Trophoblast cell (in vitro differentiated cells and primary cell): ENCODE results near the gene CRADD.

Source experiments
- DNase-seq, 2 donors: peaks; one replicate each; pipeline ENCODE4 v3.0.0-alpha.2; 2016
- H2AFZ ChIP-seq: 2 replicates; pipeline ENCODE4 v1.6.1; 2013; ENCODE audit warnings: low read length, moderate library complexity, mild to moderate bottlenecking; ENCODE audit not compliant: insufficient read depth, poor library complexity
- H2AK5ac ChIP-seq: 2 replicates; pipeline ENCODE4 v1.6.1; 2013; ENCODE audit warnings: mild to moderate bottlenecking, low read length
- H2BK120ac ChIP-seq: 2 replicates; pipeline ENCODE4 v1.6.1; 2013; ENCODE audit warnings: low read length, mild to moderate bottlenecking, moderate library complexity; ENCODE audit not compliant: insufficient read depth, poor library complexity
- H2BK12ac ChIP-seq: 2 replicates; pipeline ENCODE4 v1.6.1; 2013; ENCODE audit warnings: mild to moderate bottlenecking, low read length, moderate library complexity
- H2BK5ac ChIP-seq: 2 replicates; pipeline ENCODE4 v1.6.1; 2013; ENCODE audit warnings: low read length, low read depth, moderate library complexity, mild to moderate bottlenecking; ENCODE audit not compliant: poor library complexity
- H3K14ac ChIP-seq: 2 replicates; pipeline ENCODE4 v1.6.1; 2013; ENCODE audit warnings: mild to moderate bottlenecking, low read length
- H3K18ac ChIP-seq: 2 replicates; pipeline ENCODE4 v1.6.1; 2013; ENCODE audit warnings: mild to moderate bottlenecking, low read length
- H3K23ac ChIP-seq: 2 replicates; pipeline ENCODE4 v1.6.1; 2013; ENCODE audit warnings: low read length
- H3K27ac ChIP-seq: 2 replicates; pipeline ENCODE4 v1.5.1; 2013; ENCODE audit warnings: low read depth, mild to moderate bottlenecking, inconsistent platforms, low read length, moderate library complexity
- H3K27me3 ChIP-seq: 2 replicates; pipeline ENCODE4 v1.6.1; 2013; ENCODE audit warnings: inconsistent platforms, mild to moderate bottlenecking, low read length, moderate library complexity; ENCODE audit not compliant: insufficient read depth
- H3K36me3 ChIP-seq, 2 experiments: 1 replicate in 1 of 2; 2 replicates in 1 of 2; pipeline ENCODE4 v1.6.1; 2013; ENCODE audit warnings: low read length in 2 of 2, mild to moderate bottlenecking in 2 of 2, moderate library complexity in 1 of 2; ENCODE audit not compliant: insufficient read depth in 2 of 2, control insufficient read depth in 1 of 2
- H3K4ac ChIP-seq: 2 replicates; pipeline ENCODE4 v1.6.1; 2013; ENCODE audit warnings: low read depth, mild to moderate bottlenecking, low read length, moderate library complexity
- H3K4me1 ChIP-seq, 2 experiments: 1 replicate in 1 of 2; 2 replicates in 1 of 2; pipeline ENCODE4 v1.6.1; 2013; ENCODE audit warnings: low read length in 2 of 2, mild to moderate bottlenecking in 2 of 2, moderate library complexity in 1 of 2; ENCODE audit not compliant: insufficient read depth in 2 of 2, control insufficient read depth in 1 of 2
- H3K4me2 ChIP-seq: 2 replicates; pipeline ENCODE4 v1.6.1; 2013; ENCODE audit warnings: inconsistent platforms, mild to moderate bottlenecking, low read length, moderate library complexity
- H3K4me3 ChIP-seq: 2 replicates; pipeline ENCODE4 v1.5.1; 2013; ENCODE audit warnings: mild to moderate bottlenecking, low read depth, low read length, inconsistent platforms
- H3K79me1 ChIP-seq: one replicate; pipeline ENCODE4 v1.6.1; 2013; ENCODE audit warnings: low read length
- H3K79me2 ChIP-seq: 2 replicates; pipeline ENCODE4 v1.6.1; 2013; ENCODE audit warnings: low read length, mild to moderate bottlenecking; ENCODE audit not compliant: control insufficient read depth, insufficient read depth, poor library complexity
- H3K9ac ChIP-seq: 2 replicates; pipeline ENCODE4 v1.6.1; 2013; ENCODE audit warnings: mild to moderate bottlenecking, low read length
- H3K9me3 ChIP-seq: 2 replicates; pipeline ENCODE4 v1.6.1; 2013; ENCODE audit warnings: low read depth, mild to moderate bottlenecking, control low read depth, inconsistent platforms, low read length; ENCODE audit not compliant: insufficient read depth
- H4K12ac ChIP-seq: 2 replicates; pipeline ENCODE4 v1.6.1; 2013; ENCODE audit warnings: low read depth, mild to moderate bottlenecking, low read length, moderate library complexity
- H4K8ac ChIP-seq: 2 replicates; pipeline ENCODE4 v1.6.1; 2013; ENCODE audit warnings: low read depth, mild to moderate bottlenecking, low read length, moderate library complexity
- H4K91ac ChIP-seq: one replicate; pipeline ENCODE4 v1.6.1; 2013; ENCODE audit warnings: low read depth, mild to moderate bottlenecking, low read length, moderate library complexity
- WGBS: extraction: QIAGEN DNeasy Blood & Tissue Kit; methylation state at CpG from one replicate; pipeline ENCODE4 v1.1.7; 2013; ENCODE audit warnings: missing lambda C conversion rate; ENCODE audit not compliant: insufficient read length, insufficient coverage; ENCODE audit errors: extremely low coverage; 5-methylcytosine and 5-hydroxymethylcytosine counted together

Gene CRADD

GRCh38 chr12:93855261-93855660, 178.1 kb downstream of the CRADD start:
- H4K91ac ChIP-seq = no peak overlapping the region
- H3K4me2 ChIP-seq = no peak overlapping the region
- H3K23ac ChIP-seq = no peak overlapping the region
- DNase-seq = no peak
- no peak overlapping the region for H2BK12ac ChIP-seq
- no peak overlapping the region for H2BK5ac ChIP-seq
- no peak overlapping the region for H3K27ac ChIP-seq
- no peak overlapping the region for H2AK5ac ChIP-seq
- no peak overlapping the region for H3K4me3 ChIP-seq
- no CpG with 5 or more reads among the region's 4 CpGs for WGBS
- H2AFZ ChIP-seq = no peak overlapping the region
- H3K9ac ChIP-seq = no peak overlapping the region
- H3K4me1 ChIP-seq = peaks cover 0 to 2% of the 10 kb centered on the region in 2 experiments
- no peak overlapping the region for H3K14ac ChIP-seq
- H3K79me2 ChIP-seq = no peaks in the 10 kb centered on the region
- H3K4ac ChIP-seq = no peak overlapping the region
- no peaks in the 10 kb centered on the region for H3K27me3 ChIP-seq
- no peak overlapping the region for H3K18ac ChIP-seq
- H4K8ac ChIP-seq = no peak overlapping the region
- no peaks in the 10 kb centered on the region for H3K9me3 ChIP-seq
- no peaks in the 10 kb centered on the region for H3K36me3 ChIP-seq
- H4K12ac ChIP-seq = no peak overlapping the region
- no peak overlapping the region for H2BK120ac ChIP-seq
- no peaks in the 10 kb centered on the region for H3K79me1 ChIP-seq

- Histone ChIP-seq H3K79me2 (no peaks in the 10 kb centered on the region), H4K91ac (no peak overlapping the region), H4K8ac (no peak overlapping the region), H2AK5ac (no peak overlapping the region), H3K14ac (no peak overlapping the region), H3K27me3 (no peaks in the 10 kb centered on the region), H3K4ac (no peak overlapping the region), H3K9me3 (no peaks in the 10 kb centered on the region), H2BK12ac (no peak overlapping the region), H4K12ac (no peak overlapping the region), H3K4me1 (peaks cover 0 to 2% of the 10 kb centered on the region in 2 experiments), H3K18ac (no peak overlapping the region), H3K27ac (no peak overlapping the region), H3K79me1 (no peaks in the 10 kb centered on the region), H2BK5ac (no peak overlapping the region), H3K23ac (no peak overlapping the region), H3K4me2 (no peak overlapping the region), H2BK120ac (no peak overlapping the region), H3K4me3 (no peak overlapping the region), H3K36me3 (no peaks in the 10 kb centered on the region), H2AFZ (no peak overlapping the region), H3K9ac (no peak overlapping the region)
- no peak for DNase-seq
Observed at GRCh38 chr12:93856611-93857010, 179.4 kb downstream of the CRADD start.

- Histone ChIP-seq H3K4me2 (no peak overlapping the region), H3K4me3 (no peak overlapping the region)
- WGBS = no CpG with 5 or more reads among the region's 5 CpGs
Observed at GRCh38 chr12:93857279-93857938, 180.2 kb downstream of the CRADD start.

GRCh38 chr12:93857991-93858447, 180.8 kb downstream of the CRADD start:
- no peak overlapping the region for H3K4ac ChIP-seq

More at GRCh38 chr12:93857279-93857938, 180.2 kb downstream of the CRADD start:
- H3K9me3 ChIP-seq = no peaks in the 10 kb centered on the region
- H3K27me3 ChIP-seq = no peaks in the 10 kb centered on the region
- H3K18ac ChIP-seq = no peak overlapping the region
- no peak overlapping the region for H4K91ac ChIP-seq
- no peak overlapping the region for H4K8ac ChIP-seq
- H2BK12ac ChIP-seq = no peak overlapping the region
- no peaks in the 10 kb centered on the region for H3K79me2 ChIP-seq
- H3K79me1 ChIP-seq = no peaks in the 10 kb centered on the region
- H3K23ac ChIP-seq = no peak overlapping the region
- H2AK5ac ChIP-seq = no peak overlapping the region
- no peak overlapping the region for H2AFZ ChIP-seq
- no peak overlapping the region for H3K27ac ChIP-seq
- H2BK120ac ChIP-seq = no peak overlapping the region
- H3K4ac ChIP-seq = no peak overlapping the region
- no peak overlapping the region for H3K14ac ChIP-seq
- H3K4me1 ChIP-seq = peaks cover 0 to 2% of the 10 kb centered on the region in 2 experiments
- H3K9ac ChIP-seq = no peak overlapping the region
- no peak overlapping the region for H4K12ac ChIP-seq
- H2BK5ac ChIP-seq = no peak overlapping the region
- no peak for DNase-seq
- no peaks in the 10 kb centered on the region for H3K36me3 ChIP-seq

More at GRCh38 chr12:93857991-93858447, 180.8 kb downstream of the CRADD start:
- Histone ChIP-seq H2BK5ac (no peak overlapping the region), H3K36me3 (no peaks in the 10 kb centered on the region), H2AFZ (no peak overlapping the region), H3K4me2 (no peak overlapping the region), H2BK12ac (no peak overlapping the region), H3K9ac (no peak overlapping the region), H4K8ac (no peak overlapping the region), H3K79me2 (no peaks in the 10 kb centered on the region), H4K91ac (no peak overlapping the region), H3K27ac (no peak overlapping the region), H3K79me1 (no peaks in the 10 kb centered on the region), H3K4me3 (no peak overlapping the region), H2AK5ac (no peak overlapping the region), H2BK120ac (no peak overlapping the region), H3K23ac (no peak overlapping the region), H3K27me3 (no peaks in the 10 kb centered on the region), H4K12ac (no peak overlapping the region), H3K14ac (no peak overlapping the region), H3K9me3 (no peaks in the 10 kb centered on the region), H3K4me1 (peaks cover 0 to 2% of the 10 kb centered on the region in 2 experiments), H3K18ac (no peak overlapping the region)
- DNase-seq = no peak
- WGBS = no CpG with 5 or more reads among the region's 2 CpGs
